Rectal smooth muscle tissue (tissue), 1 donor: ENCODE results near the gene MICAL2.

Experiments used
- H3K27ac ChIP-seq: one replicate; pipeline ENCODE4 v1.7.0; 2013; ENCODE audit warnings: low read depth, low read length, inconsistent platforms
- H3K27me3 ChIP-seq: one replicate; pipeline ENCODE4 v1.7.0; 2013; ENCODE audit warnings: low read length; ENCODE audit not compliant: control insufficient read depth, insufficient read depth
- H3K36me3 ChIP-seq: one replicate; pipeline ENCODE4 v1.7.0; 2013; ENCODE audit warnings: low read length; ENCODE audit not compliant: control insufficient read depth, insufficient read depth
- H3K4me1 ChIP-seq: one replicate; pipeline ENCODE4 v1.7.0; 2013; ENCODE audit warnings: low read length; ENCODE audit not compliant: control insufficient read depth, insufficient read depth
- H3K4me3 ChIP-seq: one replicate; pipeline ENCODE4 v1.7.0; 2013; ENCODE audit warnings: low read length
- H3K9ac ChIP-seq: one replicate; pipeline ENCODE4 v1.7.0; 2013; ENCODE audit warnings: low read length

Gene MICAL2

GRCh38 chr11:12295943-12296342 is 185.6 kb downstream of the MICAL2 start:
- Histone ChIP-seq H3K27ac (no peak overlapping the region), H3K4me3 (no peak overlapping the region), H3K36me3 (no peaks in the 10 kb centered on the region), H3K9ac (no peak overlapping the region), H3K4me1 (no peaks in the 10 kb centered on the region), H3K27me3 (no peaks in the 10 kb centered on the region)

DNA sequence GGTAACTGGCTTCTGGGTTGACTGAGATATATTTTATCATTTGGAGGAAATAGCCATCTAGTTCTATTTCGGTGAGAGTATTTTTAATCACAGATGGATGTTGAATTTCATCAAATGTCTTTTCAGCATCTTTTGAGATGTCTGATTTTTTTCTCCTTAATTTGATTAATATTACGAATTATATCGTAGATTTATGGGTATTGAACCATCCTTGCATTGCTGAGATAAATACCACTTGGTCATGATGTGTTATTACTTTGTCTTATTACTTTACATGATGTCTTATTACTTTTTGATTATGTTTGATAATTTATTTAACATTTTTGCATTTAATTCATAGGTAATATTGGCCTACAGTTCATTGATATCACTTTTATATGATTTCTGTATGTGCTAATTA is 188.2 kb downstream of the MICAL2 start:
- no peaks in the 10 kb centered on the region for H3K27me3 ChIP-seq
- H3K36me3 ChIP-seq: no peaks in the 10 kb centered on the region
- H3K27ac ChIP-seq: no peak overlapping the region
- H3K4me3 ChIP-seq: no peak overlapping the region
- H3K4me1 ChIP-seq: no peaks in the 10 kb centered on the region
- H3K9ac ChIP-seq: no peak overlapping the region

DNA sequence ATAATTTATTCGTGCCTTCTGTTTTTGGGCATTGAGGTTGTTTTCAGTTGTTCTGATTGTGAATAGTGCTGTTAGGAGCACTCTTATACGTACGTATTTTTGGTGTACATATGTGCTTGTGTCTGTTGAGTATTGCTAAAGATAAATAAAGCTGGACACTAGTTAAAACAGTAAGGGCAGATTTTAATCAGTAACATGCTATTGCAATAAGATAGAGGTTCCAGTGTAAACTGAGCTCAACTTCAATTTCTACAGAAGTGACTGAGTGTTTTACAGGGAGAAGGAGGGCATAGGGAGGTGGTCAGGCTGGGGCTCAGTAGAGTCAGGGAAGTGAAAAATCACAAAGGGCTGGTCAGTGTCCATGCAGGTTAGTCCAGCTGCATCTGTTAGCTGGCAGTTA is 191.0 kb downstream of the MICAL2 start:
- Histone ChIP-seq H3K27me3 (no peaks in the 10 kb centered on the region), H3K9ac (no peak overlapping the region), H3K27ac (no peak overlapping the region), H3K4me3 (no peak overlapping the region), H3K4me1 (no peaks in the 10 kb centered on the region), H3K36me3 (no peaks in the 10 kb centered on the region)

- Histone ChIP-seq H3K27ac (no peak overlapping the region), H3K9ac (no peak overlapping the region), H3K27me3 (no peaks in the 10 kb centered on the region)
These were observed 193.2 kb downstream of the MICAL2 start for GRCh38 chr11:12303421-12304149.

DNA sequence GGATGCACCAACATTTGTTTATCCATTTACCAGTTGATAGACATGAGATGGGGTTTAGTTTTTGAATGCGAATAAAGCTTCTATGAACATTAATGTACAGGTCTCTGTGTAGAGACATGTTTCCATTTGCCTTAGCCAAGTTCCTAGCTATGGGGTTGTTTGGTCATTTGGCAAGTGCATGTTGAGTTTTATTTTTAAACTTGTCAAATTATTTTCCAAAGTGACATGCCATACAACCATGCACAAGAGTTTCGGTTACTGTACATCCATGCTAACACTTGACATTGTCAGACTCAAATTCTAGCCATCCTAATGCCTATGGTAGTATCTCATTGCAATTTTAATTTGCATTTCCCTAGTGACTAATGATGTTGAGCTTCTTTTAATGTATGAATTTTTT is 196.4 kb downstream of the MICAL2 start:
- H3K9ac ChIP-seq: no peak overlapping the region
- no peak overlapping the region for H3K4me3 ChIP-seq
- H3K27ac ChIP-seq: no peak overlapping the region
- H3K4me1 ChIP-seq: no peaks in the 10 kb centered on the region
- no peaks in the 10 kb centered on the region for H3K36me3 ChIP-seq
- no peaks in the 10 kb centered on the region for H3K27me3 ChIP-seq

More at GRCh38 chr11:12303421-12304149, 193.2 kb downstream of the MICAL2 start:
- Histone ChIP-seq H3K4me3 (no peak overlapping the region), H3K4me1 (no peaks in the 10 kb centered on the region), H3K36me3 (no peaks in the 10 kb centered on the region)

DNA sequence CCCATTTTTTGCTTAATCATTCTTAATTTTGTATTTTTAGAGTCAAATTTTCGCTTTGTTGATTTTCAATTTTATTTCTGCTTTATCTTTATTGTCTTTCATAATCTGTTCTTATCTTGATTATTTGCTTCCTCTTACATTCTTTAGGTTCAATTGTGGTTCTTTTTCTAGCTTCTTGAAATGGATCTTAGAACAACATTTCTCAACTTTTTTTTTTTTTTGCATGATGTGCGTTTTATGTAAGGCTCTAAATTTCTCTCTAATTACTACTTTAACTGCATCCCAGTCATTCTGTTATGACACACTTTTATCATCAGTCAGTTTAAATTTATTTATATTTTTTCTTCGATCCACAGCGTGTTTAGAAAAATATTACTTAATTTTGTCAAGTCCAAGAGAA is 201.7 kb downstream of the MICAL2 start:
- H3K27ac ChIP-seq: no peak overlapping the region

More for the DNA sequence above, 201.7 kb downstream of the MICAL2 start:
- Histone ChIP-seq H3K9ac (no peak overlapping the region), H3K27me3 (no peaks in the 10 kb centered on the region), H3K36me3 (no peaks in the 10 kb centered on the region), H3K4me3 (no peak overlapping the region), H3K4me1 (no peaks in the 10 kb centered on the region)
